Hair follicle dermal papilla cell (primary cell): Measurements from ENCODE around the gene OSCP1. TPM values are rescaled to one million over a fixed set of nuclear protein-coding genes. Genes with fewer than 3 reads are reported as not detected.
A peak's percentile ranks its signal among the peaks of the same experiment; 100 is the strongest.

Source experiments
- small RNA-seq: library from RNA; depleted of rRNA; stranded (forward); fragments of <200 nt; gene quantifications from one replicate; pipeline ENCODE3, GENCODE V24; 2012
- total RNA-seq: library from RNA; depleted of rRNA; stranded (reverse); fragments of >200 nt; gene quantifications from 2 replicates; pipeline ENCODE4 v1.2.3, GENCODE V29; 2012

OSCP1 gene
- 10.3 and 10.5 TPM in 2 replicates for total RNA-seq

GRCh38 chr1:36450270-36450918 is at the start of gene OSCP1:
TSS of gene OSCP1 (minus strand) at chr1:36450451. CDS start at chr1:36450369, 82 bp downstream.

GRCh38 chr1:36482724-36483388 is 32.6 kb upstream of the OSCP1 start, which contains the start of gene CSF3R:
TSS of gene CSF3R (minus strand) at chr1:36482913. CDS start at chr1:36479496, 3,417 bp downstream.

GRCh38 chr1:36463803-36464604 is 13.8 kb upstream of the OSCP1 start, which contains the start of gene MRPS15:
TSS of gene MRPS15 (minus strand) at chr1:36464384. CDS start at chr1:36464275, 109 bp downstream.

GRCh38 chr1:36397378-36398230 is 52.6 kb downstream of the OSCP1 start, which contains the start of gene LSM10:
TSS of gene LSM10 (minus strand) at chr1:36397908. CDS start at chr1:36394129, 3,779 bp downstream.

GRCh38 chr1:36385410-36386264 is 64.6 kb downstream of the OSCP1 start, which contains the start of gene STK40:
TSS of gene STK40 (minus strand) at chr1:36385924. CDS start at chr1:36361332, 24,592 bp downstream.

Small RNAs within 50 kb of the gene (small RNA-seq; reads per million reads assigned to genes)
- gene RNU4-27P (not detected), gene SNORA63C (7.3 reads per million, percentile 86 among the genes with 10 or more reads in this experiment)

Other genes starting within 250 kb of the OSCP1 start
- 119 and 123 TPM in 2 replicates for gene THRAP3, start 226.0 kb downstream of the OSCP1 start, total RNA-seq
- gene SH3D21, start 144.1 kb downstream of the OSCP1 start, total RNA-seq, result 5.7 and 7.2 TPM in 2 replicates
- 189 and 272 TPM in 2 replicates for gene EVA1B, start 126.8 kb downstream of the OSCP1 start, total RNA-seq
- gene STK40, start 64.5 kb downstream of the OSCP1 start, total RNA-seq, result 20.4 and 22.9 TPM in 2 replicates
- gene LSM10, start 52.5 kb downstream of the OSCP1 start, total RNA-seq, result 8.8 and 9.0 TPM in 2 replicates
- gene MRPS15, start 13.9 kb upstream of the OSCP1 start, total RNA-seq, result 44.2 and 47.9 TPM in 2 replicates
- gene CSF3R, start 32.5 kb upstream of the OSCP1 start, total RNA-seq, result 0.97 TPM in 1 of 2 replicates, not detected in the other